IgD-negative memory B cell (primary cell): ENCODE measurements around the gene MID1. TPM values are rescaled to one million over a fixed set of nuclear protein-coding genes. Genes with fewer than 3 reads are reported as not detected.

Experiments used
- H3K27ac Mint-ChIP-seq, 3 donors: one replicate each; pipeline ENCODE4 v1.8.0; 2020 to 2022; ENCODE audit warnings: mild to moderate bottlenecking in 3 of 3, mixed read lengths in 3 of 3, moderate library complexity in 1 of 3
- H3K27me3 Mint-ChIP-seq: one replicate; pipeline ENCODE4 v1.8.0; 2021; ENCODE audit warnings: mixed read lengths
- H3K36me3 Mint-ChIP-seq: one replicate; pipeline ENCODE4 v1.8.0; 2020; ENCODE audit warnings: mild to moderate bottlenecking, mixed read lengths
- H3K4me1 Mint-ChIP-seq, 3 donors: one replicate each; pipeline ENCODE4 v1.8.0; 2020 to 2022; ENCODE audit warnings: mixed read lengths in 3 of 3, mild to moderate bottlenecking in 1 of 3
- H3K4me3 Mint-ChIP-seq, 4 donors: one replicate each; pipeline ENCODE4 v1.8.0; 2020 to 2022; ENCODE audit warnings: mild to moderate bottlenecking in 4 of 4, mixed read lengths in 4 of 4, moderate library complexity in 3 of 4
- H3K9me3 Mint-ChIP-seq, 3 donors: one replicate each; pipeline ENCODE4 v1.8.0; 2020 to 2021; ENCODE audit warnings: mixed read lengths in 3 of 3, mild to moderate bottlenecking in 1 of 3
- polyA plus RNA-seq: library from polyadenylated mRNA; unstranded; fragments of 300-500 nt; fragmentation: Illumina TruSeq; gene quantifications from one replicate; pipeline ENCODE4 v1.2.3, GENCODE V29; 2021

Gene MID1
- polyA plus RNA-seq = 0.19 TPM

- H3K4me1 Mint-ChIP-seq = peaks cover 0 to 7% (median 5%) of the 10 kb centered on the region in 3 donors
- peak within 1 kb of the TSS; percentile 79 to 95 (median 86) for H3K4me3 Mint-ChIP-seq
- H3K9me3 Mint-ChIP-seq = no peaks in the 10 kb centered on the region
- peaks cover 3% of the 10 kb centered on the region for H3K36me3 Mint-ChIP-seq
- H3K27me3 Mint-ChIP-seq = peaks cover 36% of the 10 kb centered on the region
- H3K27ac Mint-ChIP-seq = peak within 1 kb of the TSS in 1 of 3 donors; percentile 46
Measured at GRCh38 chrX:10620121-10620699, at the start of gene MID1. MID1 (minus strand) TSS chrX:10620585; CDS start chrX:10567547, 53,038 bp downstream.

DNA sequence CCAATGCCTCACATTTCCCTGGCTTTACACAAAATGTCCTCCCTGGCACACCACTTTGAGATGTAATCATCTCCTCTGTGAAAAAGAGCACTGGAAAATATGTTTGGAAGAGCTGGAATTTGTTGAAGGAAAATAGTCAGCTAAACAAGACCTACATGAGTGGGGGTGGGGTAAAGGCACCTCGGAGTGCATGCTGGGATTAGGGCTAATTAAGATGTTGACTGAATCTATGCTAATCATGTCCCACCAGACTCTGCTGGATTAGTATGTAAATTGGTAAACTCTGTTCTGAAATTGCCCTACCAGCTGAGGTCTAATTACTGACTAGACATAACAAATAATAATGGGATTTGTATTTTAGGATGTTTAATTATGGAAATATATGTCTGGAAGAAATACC, 46.8 kb upstream of the MID1 start:
- H3K4me1 Mint-ChIP-seq = no peaks in the 10 kb centered on the region
- no peak overlapping the region for H3K27ac Mint-ChIP-seq
- no peaks in the 10 kb centered on the region for H3K9me3 Mint-ChIP-seq
- peaks cover 4% of the 10 kb centered on the region for H3K27me3 Mint-ChIP-seq
- H3K36me3 Mint-ChIP-seq = no peaks in the 10 kb centered on the region
- H3K4me3 Mint-ChIP-seq = no peak overlapping the region

GRCh38 chrX:10666102-10666501, 45.7 kb upstream of the MID1 start:
- H3K9me3 Mint-ChIP-seq = no peaks in the 10 kb centered on the region
- H3K4me1 Mint-ChIP-seq = no peaks in the 10 kb centered on the region
- no peak overlapping the region for H3K27ac Mint-ChIP-seq
- H3K36me3 Mint-ChIP-seq = no peaks in the 10 kb centered on the region
- no peak overlapping the region for H3K4me3 Mint-ChIP-seq
- H3K27me3 Mint-ChIP-seq = peaks cover 4% of the 10 kb centered on the region

DNA sequence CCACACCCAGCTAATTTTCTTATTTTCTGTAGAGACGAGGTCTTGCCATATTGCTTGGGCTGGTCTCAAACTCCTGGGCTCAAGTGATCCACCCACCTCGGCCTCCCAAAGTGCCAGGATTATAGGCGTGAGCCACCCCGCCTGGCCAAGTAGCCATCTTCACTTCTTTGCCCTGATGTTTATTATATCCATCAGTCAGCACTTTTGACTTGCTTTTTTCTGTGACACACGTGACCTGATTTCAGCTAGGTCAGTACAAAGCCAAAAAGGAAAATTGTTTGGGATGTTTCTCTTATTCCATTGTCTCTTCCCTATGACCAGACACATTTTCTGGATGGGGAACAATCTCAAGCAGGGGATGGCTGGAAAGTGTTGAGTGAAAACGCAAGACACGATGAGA, 45.3 kb upstream of the MID1 start:
- H3K9me3 Mint-ChIP-seq = no peaks in the 10 kb centered on the region
- no peak overlapping the region for H3K27ac Mint-ChIP-seq
- H3K36me3 Mint-ChIP-seq = no peaks in the 10 kb centered on the region
- peaks cover 4% of the 10 kb centered on the region for H3K27me3 Mint-ChIP-seq
- H3K4me3 Mint-ChIP-seq = no peak overlapping the region
- H3K4me1 Mint-ChIP-seq = no peaks in the 10 kb centered on the region

- Mint-ChIP-seq H3K36me3 (no peaks in the 10 kb centered on the region), H3K4me3 (no peak overlapping the region), H3K4me1 (no peaks in the 10 kb centered on the region), H3K27ac (no peak overlapping the region), H3K9me3 (peaks cover 0 to 6% (median 0%) of the 10 kb centered on the region in 3 donors), H3K27me3 (peaks cover 7% of the 10 kb centered on the region)
Measured at GRCh38 chrX:10660171-10660570, 39.8 kb upstream of the MID1 start.

DNA sequence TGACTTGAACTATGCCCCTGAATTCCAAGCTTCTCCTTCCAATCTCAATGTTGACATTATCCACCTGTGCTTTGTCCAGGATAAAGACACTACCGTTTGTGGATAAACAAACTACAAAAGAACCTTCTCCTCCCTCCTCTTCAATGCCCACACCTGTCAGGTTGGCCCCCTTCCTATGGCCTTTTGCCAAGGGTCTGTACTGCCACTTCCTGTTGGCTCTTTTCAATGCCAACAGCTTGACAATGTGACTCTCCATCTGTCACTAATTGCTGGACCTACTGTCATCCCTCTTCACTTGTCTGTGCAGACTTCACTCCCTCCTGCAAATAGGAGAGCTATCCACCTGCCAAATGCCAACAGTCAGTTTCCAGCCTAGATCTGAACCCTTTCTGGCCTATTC, 35.8 kb upstream of the MID1 start:
- Mint-ChIP-seq H3K36me3 (no peaks in the 10 kb centered on the region), H3K9me3 (peaks cover 0 to 6% (median 0%) of the 10 kb centered on the region in 3 donors), H3K4me3 (no peak overlapping the region), H3K4me1 (no peaks in the 10 kb centered on the region), H3K27me3 (peaks cover 4% of the 10 kb centered on the region), H3K27ac (no peak overlapping the region)

GRCh38 chrX:10654960-10655359, 34.6 kb upstream of the MID1 start:
- Mint-ChIP-seq H3K9me3 (peaks cover 0 to 6% (median 0%) of the 10 kb centered on the region in 3 donors), H3K27ac (no peak overlapping the region), H3K4me1 (no peaks in the 10 kb centered on the region), H3K36me3 (no peaks in the 10 kb centered on the region), H3K4me3 (no peak overlapping the region), H3K27me3 (peaks cover 1% of the 10 kb centered on the region)

DNA sequence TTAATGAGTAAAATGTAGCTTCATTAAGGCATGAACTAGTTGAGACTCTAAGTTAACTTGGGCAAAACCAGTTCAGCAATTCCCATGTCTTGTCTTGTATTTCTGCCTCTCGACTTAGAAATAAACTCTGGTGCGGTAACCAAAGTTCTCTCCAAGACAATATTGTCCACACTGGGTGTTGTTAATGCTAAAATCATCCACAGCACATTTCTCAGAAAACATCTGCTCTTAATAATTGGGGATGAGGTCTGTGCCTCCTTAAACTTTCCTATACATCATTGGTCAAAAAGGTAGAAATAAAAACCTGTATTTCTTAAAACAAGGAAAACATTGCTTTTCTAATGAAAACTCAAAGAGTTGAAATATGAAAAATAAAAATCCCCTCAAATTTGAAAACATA, 32.9 kb upstream of the MID1 start:
- Mint-ChIP-seq H3K36me3 (no peaks in the 10 kb centered on the region), H3K4me3 (no peak overlapping the region)

DNA sequence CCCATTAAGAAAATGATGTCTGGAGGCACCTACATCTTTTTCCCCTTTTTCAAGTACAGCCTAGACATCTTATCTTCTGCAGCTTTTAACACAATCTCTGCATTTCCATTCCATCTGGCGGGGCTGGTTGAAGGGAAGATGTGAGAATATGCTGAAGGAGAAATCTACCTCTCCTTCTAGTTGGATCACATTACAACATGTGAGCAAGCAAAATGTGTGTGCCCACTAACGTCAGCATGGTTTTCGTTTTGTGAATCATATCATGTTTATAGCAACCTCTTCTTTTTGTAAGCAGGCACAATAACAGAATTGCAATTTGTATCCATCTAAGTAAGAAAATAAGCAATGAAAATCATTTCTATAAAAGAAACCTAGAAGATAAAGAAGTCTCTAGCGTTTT, 28.9 kb upstream of the MID1 start:
- H3K9me3 Mint-ChIP-seq = no peaks in the 10 kb centered on the region
- no peaks in the 10 kb centered on the region for H3K36me3 Mint-ChIP-seq
- H3K4me1 Mint-ChIP-seq = no peaks in the 10 kb centered on the region
- H3K27me3 Mint-ChIP-seq = peaks cover 4% of the 10 kb centered on the region
- H3K4me3 Mint-ChIP-seq = no peak overlapping the region
- H3K27ac Mint-ChIP-seq = no peak overlapping the region

More for the DNA sequence above, 32.9 kb upstream of the MID1 start:
- Mint-ChIP-seq H3K27ac (no peak overlapping the region), H3K4me1 (no peaks in the 10 kb centered on the region), H3K27me3 (peaks cover 1% of the 10 kb centered on the region), H3K9me3 (peaks cover 0 to 4% (median 0%) of the 10 kb centered on the region in 3 donors)

GRCh38 chrX:10648614-10649013, 28.2 kb upstream of the MID1 start:
- Mint-ChIP-seq H3K27me3 (peaks cover 4% of the 10 kb centered on the region), H3K27ac (no peak overlapping the region), H3K4me1 (no peaks in the 10 kb centered on the region), H3K36me3 (no peaks in the 10 kb centered on the region), H3K9me3 (no peaks in the 10 kb centered on the region), H3K4me3 (no peak overlapping the region)

DNA sequence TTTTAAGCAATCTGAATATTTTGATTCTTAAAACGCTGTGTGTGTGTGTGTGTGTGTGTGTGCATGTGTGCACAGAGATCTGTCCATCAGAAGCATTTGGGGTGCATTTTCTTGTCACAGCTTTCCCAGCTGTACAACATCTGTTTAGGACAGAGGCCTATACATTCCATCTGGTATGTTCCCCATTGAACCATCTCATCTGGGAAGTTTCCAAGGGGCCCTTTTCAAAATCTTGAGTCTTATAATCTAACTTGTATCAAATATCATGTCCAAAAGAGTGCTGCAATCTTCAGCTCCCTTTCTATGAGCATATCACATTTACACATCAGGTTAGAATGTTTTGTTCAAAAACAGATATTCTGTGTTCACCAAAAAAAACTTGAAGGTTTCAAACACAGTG, 16.5 kb upstream of the MID1 start:
- H3K4me1 Mint-ChIP-seq = no peaks in the 10 kb centered on the region
- peaks cover 4% of the 10 kb centered on the region for H3K27me3 Mint-ChIP-seq
- H3K36me3 Mint-ChIP-seq = no peaks in the 10 kb centered on the region
- no peak overlapping the region for H3K27ac Mint-ChIP-seq
- H3K4me3 Mint-ChIP-seq = no peak overlapping the region
- H3K9me3 Mint-ChIP-seq = peaks cover 0 to 4% (median 0%) of the 10 kb centered on the region in 3 donors

DNA sequence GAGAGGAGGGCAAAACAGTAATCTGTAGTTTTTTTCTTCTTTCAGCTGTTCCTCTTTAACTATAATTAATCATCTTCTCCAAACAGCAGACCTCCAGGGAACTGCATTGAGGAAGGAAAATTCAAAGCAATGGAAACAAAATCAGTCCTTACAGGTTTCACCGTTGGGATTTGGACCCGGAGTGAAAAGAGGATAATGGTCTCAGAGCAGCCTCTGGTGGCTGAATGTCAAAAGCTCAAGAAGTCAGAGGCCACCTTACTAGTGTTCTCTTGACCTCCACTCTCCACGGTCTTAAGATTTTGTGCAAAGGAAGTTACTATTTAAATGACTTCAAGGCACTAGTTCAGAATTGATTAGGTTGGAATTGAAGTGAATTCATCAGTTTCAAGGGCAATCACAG, 16.0 kb upstream of the MID1 start:
- Mint-ChIP-seq H3K4me3 (no peak overlapping the region), H3K27ac (no peak overlapping the region), H3K9me3 (peaks cover 0 to 2% (median 0%) of the 10 kb centered on the region in 3 donors), H3K27me3 (peaks cover 4% of the 10 kb centered on the region), H3K36me3 (no peaks in the 10 kb centered on the region), H3K4me1 (no peaks in the 10 kb centered on the region)

DNA sequence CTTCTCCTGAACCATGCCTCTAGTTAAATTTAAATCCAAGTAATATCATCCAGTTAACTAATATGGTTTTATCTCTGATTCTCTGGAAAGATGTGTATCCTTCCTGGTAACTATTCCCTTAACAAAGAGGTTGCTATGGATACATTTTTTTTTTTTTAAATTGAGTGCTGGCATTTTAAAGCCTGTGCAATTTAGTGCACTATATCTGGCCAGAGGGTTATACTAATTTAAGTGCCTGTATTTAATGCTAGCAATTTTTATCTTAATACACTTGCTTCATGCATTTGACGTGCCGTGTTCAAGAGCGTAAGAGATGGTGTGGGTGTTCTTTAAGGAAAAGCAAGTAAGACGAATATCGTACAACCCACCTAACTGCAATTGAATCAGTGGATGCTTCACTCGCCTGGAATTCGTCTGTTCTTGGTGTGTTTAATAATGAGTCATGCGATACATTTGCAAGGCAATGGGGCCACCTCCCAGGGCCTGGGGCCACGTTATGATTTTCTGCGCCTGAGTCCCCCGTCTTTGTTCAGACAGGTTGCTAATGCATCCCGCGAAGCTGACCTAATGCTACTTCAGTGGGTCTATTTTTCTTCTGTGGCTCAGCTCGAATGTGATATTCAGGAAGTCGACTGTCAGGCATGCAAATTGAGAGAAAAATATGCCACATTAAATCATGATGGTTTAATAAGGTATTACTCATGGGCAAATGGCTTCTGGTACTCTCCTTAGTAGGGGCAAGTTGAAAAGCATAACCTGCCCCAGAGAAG, 14.2 kb upstream of the MID1 start:
- Mint-ChIP-seq H3K27me3 (peaks cover 4% of the 10 kb centered on the region), H3K36me3 (no peaks in the 10 kb centered on the region), H3K27ac (no peak overlapping the region), H3K4me1 (no peaks in the 10 kb centered on the region), H3K4me3 (no peak overlapping the region), H3K9me3 (peaks cover 0 to 2% (median 0%) of the 10 kb centered on the region in 3 donors)

GRCh38 chrX:10633722-10634121, 13.3 kb upstream of the MID1 start:
- H3K27ac Mint-ChIP-seq = peak overlapping the region in 1 of 3 donors; percentile 65

GRCh38 chrX:10631416-10632145, 11.2 kb upstream of the MID1 start:
- Mint-ChIP-seq H3K4me3 (no peak overlapping the region), H3K36me3 (no peaks in the 10 kb centered on the region), H3K4me1 (no peaks in the 10 kb centered on the region), H3K9me3 (no peaks in the 10 kb centered on the region), H3K27ac (no peak overlapping the region), H3K27me3 (peaks cover 1% of the 10 kb centered on the region)

More at GRCh38 chrX:10633722-10634121, 13.3 kb upstream of the MID1 start:
- no peak overlapping the region for H3K4me3 Mint-ChIP-seq
- peaks cover 4% of the 10 kb centered on the region for H3K27me3 Mint-ChIP-seq
- no peaks in the 10 kb centered on the region for H3K36me3 Mint-ChIP-seq
- no peaks in the 10 kb centered on the region for H3K4me1 Mint-ChIP-seq
- no peaks in the 10 kb centered on the region for H3K9me3 Mint-ChIP-seq
